Measurements from ENCODE around the gene BSDC1.

DNA sequence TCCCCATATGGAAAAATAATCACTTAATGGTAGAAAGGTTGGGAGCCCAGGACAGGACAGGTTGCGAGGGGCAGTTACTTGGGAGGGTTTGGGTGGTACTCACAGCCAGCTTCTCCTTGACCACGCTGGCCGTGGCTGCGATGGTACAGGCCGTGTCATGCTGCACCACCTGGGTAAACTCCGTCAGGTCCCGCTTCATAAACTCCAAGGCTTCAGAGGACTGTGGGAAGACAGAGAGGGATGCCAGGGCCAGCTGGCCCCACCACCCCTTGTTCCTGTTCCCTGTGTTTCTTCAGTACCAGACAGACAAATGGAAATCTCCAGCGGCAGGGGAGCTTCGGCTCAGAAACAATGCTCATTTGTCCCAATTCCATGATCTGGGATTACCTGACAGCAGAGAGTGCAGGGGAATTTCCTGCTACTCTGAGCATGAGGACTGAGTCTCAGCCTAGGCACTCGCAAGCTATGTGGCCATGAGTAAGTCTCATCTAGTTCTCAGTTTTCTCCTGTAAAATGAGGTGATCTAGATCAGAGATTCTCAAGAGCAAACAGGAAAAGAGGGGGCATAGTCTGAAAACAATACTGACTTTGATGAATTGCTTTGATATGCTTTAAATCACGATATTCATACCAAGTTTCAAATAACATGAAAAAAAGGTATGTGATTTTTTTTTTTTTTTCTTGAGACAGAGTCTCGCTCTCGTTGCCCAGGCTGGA, 7.4 kb downstream of the BSDC1 start:
- TF ChIP-seq CTCF (IDR thresholded peaks at IDR 0.05; ENCODE audit: insufficient read depth, low read depth, low read length) (no peak), EZH2 (IDR thresholded peaks at IDR 0.05; ENCODE audit: insufficient read depth, low read length) (no peak)
